IMR-90 (cell line): ENCODE data around the gene PLXNA3. TPM values are rescaled to one million over a fixed set of nuclear protein-coding genes. Genes with fewer than 3 reads are reported as not detected.

Source experiments
- ATAC-seq: fragments of 200-7000 bp; cut with Tn5 transposase; 2 replicates; pipeline ENCODE4 v1.9.1; 2020; ENCODE audit warnings: low read depth, mild to moderate bottlenecking, moderate library complexity
- BruUV-seq: library from RNA; stranded (reverse); fragments of 400-500 nt; replicated peaks from 2 replicates; lab custom pipeline; 2021; lab: Mats Ljungman, UMichigan
- CTCF ChIA-PET: fragments of 300-600 bp; formaldehyde crosslinking; extraction: SDS; loops from one replicate; lab custom pipeline; 2021; ENCODE audit warnings: antibody characterized with exemption; lab: Yijun Ruan, JAX
- POLR2A ChIA-PET: fragments of 300-600 bp; sonication (Branson Sonifier 250); formaldehyde crosslinking; loops from one replicate; lab custom pipeline; 2022; ENCODE audit warnings: antibody characterized with exemption; ENCODE audit not compliant: unreplicated experiment; lab: Charles Lee
- DNase-seq: peaks from one replicate; pipeline ENCODE4 v3.0.0; 2013
- H2AFZ ChIP-seq: replicated peaks from 2 replicates; pipeline ENCODE3; 2013; ENCODE audit warnings: low read length, mild to moderate bottlenecking; ENCODE audit not compliant: poor library complexity
- H2AK5ac ChIP-seq: 2 replicates; pipeline ENCODE4 v1.6.1; 2013; ENCODE audit warnings: low read depth, low read length, inconsistent platforms
- H2AK9ac ChIP-seq: replicated peaks from 2 replicates; pipeline ENCODE3; 2013; ENCODE audit warnings: mild to moderate bottlenecking, low read depth, low read length, moderate library complexity; ENCODE audit not compliant: poor library complexity
- H2BK120ac ChIP-seq: 2 replicates; pipeline ENCODE4 v1.6.1; 2013; ENCODE audit warnings: low read depth, low read length, inconsistent platforms
- H2BK15ac ChIP-seq: 3 replicates; pipeline ENCODE4 v1.6.1; 2013; ENCODE audit warnings: low read depth, low read length, inconsistent platforms
- H2BK20ac ChIP-seq: 2 replicates; pipeline ENCODE4 v1.6.1; 2013; ENCODE audit warnings: low read depth, mild to moderate bottlenecking, inconsistent platforms, low read length, moderate library complexity
- H2BK5ac ChIP-seq: 2 replicates; pipeline ENCODE4 v1.6.1; 2013; ENCODE audit warnings: mild to moderate bottlenecking, low read depth, low read length, inconsistent platforms; ENCODE audit not compliant: poor library complexity, severe bottlenecking
- H3K14ac ChIP-seq: replicated peaks from 2 replicates; pipeline ENCODE4 v1.6.1; 2013; ENCODE audit warnings: low read depth, low read length, inconsistent platforms
- H3K18ac ChIP-seq: 2 replicates; pipeline ENCODE4 v1.6.1; 2013; ENCODE audit warnings: low read depth, low read length, control low read depth
- H3K23ac ChIP-seq: 2 replicates; pipeline ENCODE4 v1.6.1; 2013; ENCODE audit warnings: low read depth, low read length, inconsistent platforms
- H3K27ac ChIP-seq: 2 replicates; pipeline ENCODE4 v1.5.1; 2013; ENCODE audit warnings: mild to moderate bottlenecking, control low read depth, low read length; ENCODE audit not compliant: insufficient read depth
- H3K27me3 ChIP-seq: 2 replicates; pipeline ENCODE4 v1.6.1; 2013; ENCODE audit warnings: low read length; ENCODE audit not compliant: control insufficient read depth, insufficient read depth
- H3K36me3 ChIP-seq: 2 replicates; pipeline ENCODE4 v1.6.1; 2013; ENCODE audit warnings: low read length, mixed read lengths; ENCODE audit not compliant: control insufficient read depth, insufficient read depth
- H3K4ac ChIP-seq: 2 replicates; pipeline ENCODE4 v1.6.1; 2013; ENCODE audit warnings: low read depth, low read length, inconsistent platforms
- H3K4me1 ChIP-seq: 2 replicates; pipeline ENCODE4 v1.6.1; 2013; ENCODE audit warnings: low read length, mixed read lengths; ENCODE audit not compliant: control insufficient read depth, insufficient read depth
- H3K4me2 ChIP-seq: 2 replicates; pipeline ENCODE4 v1.6.1; 2013; ENCODE audit warnings: low read depth, mild to moderate bottlenecking, control low read depth, low read length, moderate library complexity
- H3K4me3 ChIP-seq: 2 replicates; pipeline ENCODE4 v1.5.1; 2013; ENCODE audit warnings: low read depth, mild to moderate bottlenecking, control low read depth, low read length, moderate library complexity; ENCODE audit not compliant: insufficient read depth
- H3K56ac ChIP-seq: 2 replicates; pipeline ENCODE4 v1.6.1; 2013; ENCODE audit warnings: low read length, inconsistent platforms; ENCODE audit not compliant: insufficient read depth; ENCODE audit errors: extremely low read depth
- H3K79me1 ChIP-seq, 2 experiments: 2 replicates each; pipeline ENCODE4 v1.6.1; 2013; ENCODE audit warnings: low read length in 2 of 2, inconsistent platforms in 1 of 2, low read depth in 1 of 2
- H3K9ac ChIP-seq: 2 replicates; pipeline ENCODE4 v1.6.1; 2013; ENCODE audit warnings: low read depth, low read length, control low read depth
- H3K9me1 ChIP-seq: 2 replicates; pipeline ENCODE4 v1.6.1; 2013; ENCODE audit warnings: low read length, inconsistent platforms; ENCODE audit not compliant: insufficient read depth
- H3K9me3 ChIP-seq: 2 replicates; pipeline ENCODE4 v1.6.1; 2013; ENCODE audit warnings: low read length; ENCODE audit not compliant: control insufficient read depth, insufficient read depth
- H4K20me1 ChIP-seq: 2 replicates; pipeline ENCODE4 v1.6.1; 2013; ENCODE audit warnings: low read length, inconsistent platforms; ENCODE audit not compliant: insufficient read depth
- H4K5ac ChIP-seq: 2 replicates; pipeline ENCODE4 v1.6.1; 2013; ENCODE audit warnings: mild to moderate bottlenecking, low read depth, low read length, control low read depth
- H4K8ac ChIP-seq, 2 experiments: 2 replicates each; pipeline ENCODE4 v1.6.1; 2013; ENCODE audit warnings: low read depth in 2 of 2, low read length in 2 of 2, control low read depth in 1 of 2, inconsistent platforms in 1 of 2
- H4K91ac ChIP-seq: 2 replicates; pipeline ENCODE4 v1.6.1; 2013; ENCODE audit warnings: low read depth, low read length, inconsistent platforms; ENCODE audit not compliant: insufficient read depth
- BHLHE40 ChIP-seq: fragments of 150-350 bp; IDR thresholded peaks from 2 replicates; pipeline ENCODE4 v1.6.1; 2016; ENCODE audit warnings: mild to moderate bottlenecking, low read depth, low read length
- CEBPB ChIP-seq: IDR thresholded peaks from 2 replicates; pipeline ENCODE4 v1.6.1; 2012; ENCODE audit warnings: low read depth, low read length, improper control_type of control experiment
- CHD1 ChIP-seq: IDR thresholded peaks from 2 replicates; pipeline ENCODE4 v1.6.1; 2012; ENCODE audit warnings: low read depth, low read length, improper control_type of control experiment
- FOS ChIP-seq: fragments of 150-350 bp; IDR thresholded peaks from 2 replicates; pipeline ENCODE4 v1.6.1; 2016; ENCODE audit warnings: low read depth, low read length
- MAFK ChIP-seq: IDR thresholded peaks from 2 replicates; pipeline ENCODE4 v1.6.1; 2012; ENCODE audit warnings: low read depth, low read length, improper control_type of control experiment
- MAZ ChIP-seq: IDR thresholded peaks from 2 replicates; pipeline ENCODE4 v1.6.1; 2012; ENCODE audit warnings: low read depth, mild to moderate bottlenecking, low read length, improper control_type of control experiment, moderate library complexity, borderline replicate concordance
- MXI1 ChIP-seq: IDR thresholded peaks from 2 replicates; pipeline ENCODE4 v1.6.1; 2012; ENCODE audit warnings: low read depth, mild to moderate bottlenecking, low read length, moderate library complexity, borderline replicate concordance
- NFE2L2 ChIP-seq: fragments of 150-350 bp; IDR thresholded peaks from 2 replicates; pipeline ENCODE4 v1.6.1; 2016; ENCODE audit warnings: low read depth, mild to moderate bottlenecking, low read length
- POLR2A ChIP-seq: IDR thresholded peaks from 2 replicates; pipeline ENCODE4 v1.6.1; 2012; ENCODE audit warnings: mild to moderate bottlenecking, low read depth, low read length
- RAD21 ChIP-seq: IDR thresholded peaks from 2 replicates; pipeline ENCODE4 v1.6.1; 2012; ENCODE audit warnings: low read length, improper control_type of control experiment
- RCOR1 ChIP-seq: IDR thresholded peaks from 2 replicates; pipeline ENCODE4 v1.6.1; 2012; ENCODE audit warnings: mild to moderate bottlenecking, low read length, improper control_type of control experiment; ENCODE audit not compliant: insufficient replicate concordance
- RFX5 ChIP-seq: IDR thresholded peaks from 2 replicates; pipeline ENCODE4 v1.8.0; 2012; ENCODE audit warnings: low read depth, mild to moderate bottlenecking, low read length, moderate library complexity
- SMC3 ChIP-seq: fragments of 150-350 bp; IDR thresholded peaks from 2 replicates; pipeline ENCODE4 v1.6.1; 2016; ENCODE audit warnings: low read depth, mild to moderate bottlenecking, antibody characterized with exemption, low read length, moderate library complexity
- WGBS, 2 experiments: methylation state at CpG; one replicate each; pipeline versions ENCODE4 v1.1.5 to v1.1.7; 2013; ENCODE audit warnings: missing lambda C conversion rate in 2 of 2; ENCODE audit not compliant: insufficient read length in 1 of 2; ENCODE audit errors: extremely low coverage in 2 of 2; 5-methylcytosine and 5-hydroxymethylcytosine counted together
- dilution Hi-C: fragments of 300-500 bp; cut with HindIII; formaldehyde crosslinking; loops from one replicate; pipeline ENCODE4 v1.14.3; 2018; ENCODE audit warnings: low sequenced_read_pairs; ENCODE audit not compliant: unreplicated experiment
- in situ Hi-C: fragments of 300-500 bp; cut with MboI; formaldehyde crosslinking; loops from 3 replicates; pipeline ENCODE4 v1.14.3; 2019; ENCODE audit warnings: low sequenced_read_pairs, inconsistent platforms, mixed read lengths
- intact Hi-C: fragments of 100-400 bp; cut with micrococcal nuclease; formaldehyde crosslinking; loops from 2 replicates; pipeline ENCODE4 v1.10.0; 2022
- polyA plus RNA-seq, 3 experiments: library from polyadenylated mRNA; depleted of rRNA; stranded (reverse); fragments of >200 nt; gene quantifications; 2 replicates each; pipeline ENCODE4 v1.2.3, GENCODE V29; 2012; ENCODE audit warnings: low replicate concordance in 1 of 3
- total RNA-seq: library from RNA; depleted of rRNA; stranded (reverse); fragments of >200 nt; gene quantifications from 2 replicates; pipeline ENCODE4 v1.2.3, GENCODE V29; 2012
- TF ChIP-seq, protein P1 (sequence below): fragments of 150-350 bp; IDR thresholded peaks from 2 replicates; pipeline ENCODE4 v1.6.1; 2016; ENCODE audit warnings: low read depth, mild to moderate bottlenecking, low read length, moderate library complexity, borderline replicate concordance
- TF ChIP-seq, protein P2 (sequence below): fragments of 150-350 bp; IDR thresholded peaks from 2 replicates; pipeline ENCODE4 v1.6.1; 2017; ENCODE audit warnings: mild to moderate bottlenecking, antibody characterized with exemption, low read length, low read depth
- TF ChIP-seq, protein P3 (sequence below): conservative IDR thresholded peaks from 2 replicates; pipeline ENCODE4 v1.5.1; 2012; ENCODE audit warnings: mild to moderate bottlenecking, low read depth, low read length, improper control_type of control experiment

Gene PLXNA3
- total and polyA plus RNA-seq, 2 of the 4 experiments (the other 2 are of a cell fraction): 4.3 to 111 TPM

DNA sequence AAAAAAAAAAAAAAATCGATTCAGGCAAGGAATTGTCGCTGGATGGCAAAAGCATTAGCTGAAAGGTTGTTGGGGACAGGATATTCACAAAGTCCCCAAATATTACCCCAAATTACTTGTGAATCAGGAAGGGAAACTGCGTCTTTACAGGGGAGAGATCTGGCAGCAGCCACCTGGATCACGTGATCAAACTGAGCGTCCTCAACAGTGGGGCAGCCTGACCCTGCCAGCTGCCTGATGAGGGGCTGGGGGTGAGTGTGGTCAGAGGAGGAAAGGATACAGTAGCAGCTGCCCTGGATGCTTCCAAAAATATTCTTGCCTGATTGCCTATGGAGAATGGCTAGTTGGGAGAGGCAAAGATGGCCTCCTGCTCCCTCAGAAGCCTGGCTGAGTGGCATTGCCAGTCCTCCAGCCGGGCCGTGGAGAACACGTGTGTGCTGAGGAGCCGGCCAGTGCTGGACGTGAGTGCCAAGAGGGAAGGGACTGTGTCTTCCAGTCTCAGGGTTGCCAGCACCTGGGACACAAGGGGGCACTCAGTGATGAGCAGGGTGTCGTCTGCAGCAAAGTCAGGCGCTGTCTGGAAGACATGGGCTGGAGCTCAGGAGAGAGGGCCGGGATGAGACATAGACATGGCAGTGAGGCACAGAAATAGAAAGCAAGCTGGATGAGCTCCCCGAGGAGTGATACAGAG lies 24.0 kb downstream of the PLXNA3 start:
- no peak overlapping the region for H3K4me3 ChIP-seq
- H3K4ac ChIP-seq: no peak overlapping the region
- intact Hi-C loops (no loop called here), dilution Hi-C loops (no loop called here), in situ Hi-C loops (no loop called here)
- H3K4me1 ChIP-seq: peaks cover 2% of the 10 kb centered on the region; the same call in 1 of the 2 replicates
- no peak overlapping the region for H2BK5ac ChIP-seq
- BruUV-seq: no TSS peak
- ATAC-seq (no peak), DNase-seq (no peak)
- CTCF ChIA-PET: no interaction called here
- no peak overlapping the region for H4K8ac ChIP-seq
- no peak overlapping the region for H3K4me2 ChIP-seq
- H4K5ac ChIP-seq: no peak overlapping the region
- no peak overlapping the region for H3K18ac ChIP-seq
- no peaks in the 10 kb centered on the region for H3K27me3 ChIP-seq
- H3K23ac ChIP-seq: no peak overlapping the region
- no peak overlapping the region for H2BK20ac ChIP-seq
- H3K56ac ChIP-seq: no peak overlapping the region
- H4K20me1 ChIP-seq: peaks cover 4% of the 10 kb centered on the region
- H2AFZ ChIP-seq: no peak overlapping the region
- H3K14ac ChIP-seq: no peak overlapping the region
- no peak overlapping the region for H4K91ac ChIP-seq
- H3K9me3 ChIP-seq: no peaks in the 10 kb centered on the region
- no peak for TF ChIP-seq MAZ
- TF ChIP-seq, protein P1, sequence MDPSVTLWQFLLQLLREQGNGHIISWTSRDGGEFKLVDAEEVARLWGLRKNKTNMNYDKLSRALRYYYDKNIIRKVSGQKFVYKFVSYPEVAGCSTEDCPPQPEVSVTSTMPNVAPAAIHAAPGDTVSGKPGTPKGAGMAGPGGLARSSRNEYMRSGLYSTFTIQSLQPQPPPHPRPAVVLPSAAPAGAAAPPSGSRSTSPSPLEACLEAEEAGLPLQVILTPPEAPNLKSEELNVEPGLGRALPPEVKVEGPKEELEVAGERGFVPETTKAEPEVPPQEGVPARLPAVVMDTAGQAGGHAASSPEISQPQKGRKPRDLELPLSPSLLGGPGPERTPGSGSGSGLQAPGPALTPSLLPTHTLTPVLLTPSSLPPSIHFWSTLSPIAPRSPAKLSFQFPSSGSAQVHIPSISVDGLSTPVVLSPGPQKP: no peak
- TF ChIP-seq FOS: no peak
- no peak for TF ChIP-seq RCOR1
- TF ChIP-seq, protein P2, sequence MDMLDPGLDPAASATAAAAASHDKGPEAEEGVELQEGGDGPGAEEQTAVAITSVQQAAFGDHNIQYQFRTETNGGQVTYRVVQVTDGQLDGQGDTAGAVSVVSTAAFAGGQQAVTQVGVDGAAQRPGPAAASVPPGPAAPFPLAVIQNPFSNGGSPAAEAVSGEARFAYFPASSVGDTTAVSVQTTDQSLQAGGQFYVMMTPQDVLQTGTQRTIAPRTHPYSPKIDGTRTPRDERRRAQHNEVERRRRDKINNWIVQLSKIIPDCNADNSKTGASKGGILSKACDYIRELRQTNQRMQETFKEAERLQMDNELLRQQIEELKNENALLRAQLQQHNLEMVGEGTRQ: no peak
- no peak for TF ChIP-seq RAD21
- TF ChIP-seq SMC3: no peak
- no peak for TF ChIP-seq MAFK
- no peak for TF ChIP-seq MXI1
- no peak for TF ChIP-seq NFE2L2
- TF ChIP-seq, protein P3, sequence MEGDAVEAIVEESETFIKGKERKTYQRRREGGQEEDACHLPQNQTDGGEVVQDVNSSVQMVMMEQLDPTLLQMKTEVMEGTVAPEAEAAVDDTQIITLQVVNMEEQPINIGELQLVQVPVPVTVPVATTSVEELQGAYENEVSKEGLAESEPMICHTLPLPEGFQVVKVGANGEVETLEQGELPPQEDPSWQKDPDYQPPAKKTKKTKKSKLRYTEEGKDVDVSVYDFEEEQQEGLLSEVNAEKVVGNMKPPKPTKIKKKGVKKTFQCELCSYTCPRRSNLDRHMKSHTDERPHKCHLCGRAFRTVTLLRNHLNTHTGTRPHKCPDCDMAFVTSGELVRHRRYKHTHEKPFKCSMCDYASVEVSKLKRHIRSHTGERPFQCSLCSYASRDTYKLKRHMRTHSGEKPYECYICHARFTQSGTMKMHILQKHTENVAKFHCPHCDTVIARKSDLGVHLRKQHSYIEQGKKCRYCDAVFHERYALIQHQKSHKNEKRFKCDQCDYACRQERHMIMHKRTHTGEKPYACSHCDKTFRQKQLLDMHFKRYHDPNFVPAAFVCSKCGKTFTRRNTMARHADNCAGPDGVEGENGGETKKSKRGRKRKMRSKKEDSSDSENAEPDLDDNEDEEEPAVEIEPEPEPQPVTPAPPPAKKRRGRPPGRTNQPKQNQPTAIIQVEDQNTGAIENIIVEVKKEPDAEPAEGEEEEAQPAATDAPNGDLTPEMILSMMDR: no peak
- TF ChIP-seq POLR2A: no peak
- TF ChIP-seq CHD1: no peak
- no peak for TF ChIP-seq BHLHE40
- no peak for TF ChIP-seq RFX5
- TF ChIP-seq CEBPB: no peak
- H2AK5ac ChIP-seq: no peak overlapping the region
- peaks cover 12% of the 10 kb centered on the region; the same call in 1 of the 2 replicates for H3K36me3 ChIP-seq
- 54% methylated on average over 7 of the region's 14 CpGs; no CpG with 5 or more reads in 1 of the 2 experiments for WGBS, 2 experiments
- H2BK15ac ChIP-seq: no peak overlapping the region
- H2AK9ac ChIP-seq: no peak overlapping the region
- no peak overlapping the region for H2BK120ac ChIP-seq
- POLR2A ChIA-PET: no interaction called here
- no peaks in the 10 kb centered on the region for H3K9me1 ChIP-seq
- no peak overlapping the region for H3K9ac ChIP-seq
- no peak overlapping the region for H3K27ac ChIP-seq
- H3K79me1 ChIP-seq: peaks cover 3 to 15% of the 10 kb centered on the region in 2 experiments; a peak in 3 of 4 replicates
